Measurements from ENCODE around the gene SLC9A7. TPM values are rescaled to one million over a fixed set of nuclear protein-coding genes. Genes with fewer than 3 reads are reported as not detected.
A peak's percentile ranks its signal among the peaks of the same experiment; 100 is the strongest.

Gene SLC9A7
- total and polyA plus RNA-seq, 2 experiments from 2014 or later: 2.5 to 15.4 TPM

- Mint-ChIP-seq H3K4me1 (peaks cover 32% of the 10 kb centered on the region), H3K27me3 (ENCODE audit: insufficient read depth, low read depth, poor library complexity) (peaks cover 11% of the 10 kb centered on the region), H3K9me3 (no peaks in the 10 kb centered on the region; the same call in 2 of the 3 replicates), H3K4me3 (peak overlapping the region; percentile 75; the same call in 2 of the 3 replicates), H3K27ac (no peak overlapping the region), H3K36me3 (ENCODE audit: low read depth) (peaks cover 14% of the 10 kb centered on the region)
- 0 out of 2 replicates have a peak, but pooled peaks have one; percentile 25 for TF ChIP-seq CREB1 (CRISPR knock-in tag; IDR thresholded peaks at IDR 0.05; ENCODE audit: low read depth)
- 0 out of 4 replicates have a peak, but pooled peaks of 1 of the 2 experiments have one; percentile 11 for TF ChIP-seq CTCF (conservative IDR thresholded peaks at IDR 0.05; ENCODE audit: low read depth in 2 of 2)
- no peak for TF ChIP-seq JUNB (IDR thresholded peaks at IDR 0.05; ENCODE audit: unreplicated experiment)
- H3K4me2 ChIP-seq: peak overlapping the region; percentile 86
- ATAC-seq: peak; percentile 50
- peak overlapping the region; percentile 73 for H3K4me3 ChIP-seq
- no peak overlapping the region for H3K27ac ChIP-seq (ENCODE audit: low read depth)
- peaks cover 18% of the 10 kb centered on the region; the same call in 1 of the 2 replicates for H3K27me3 ChIP-seq (ENCODE audit: insufficient read depth)
- DNase-seq (ENCODE audit: low spot score): peak; percentile 77
- H3K9me2 ChIP-seq (ENCODE audit: insufficient read depth): no peaks in the 10 kb centered on the region
- no peaks in the 10 kb centered on the region for H4K20me1 ChIP-seq (replicated peaks; ENCODE audit: insufficient read depth)
- H2AFZ ChIP-seq: no peak overlapping the region
- H3K79me2 ChIP-seq (replicated peaks; ENCODE audit: insufficient read depth): peaks cover 39% of the 10 kb centered on the region
- H3K36me3 ChIP-seq (ENCODE audit: insufficient read depth): no peaks in the 10 kb centered on the region
- no peaks in the 10 kb centered on the region for H3F3A ChIP-seq (replicated peaks; ENCODE audit: low read depth)
- H3K4me1 ChIP-seq (ENCODE audit: insufficient read depth): peaks cover 10% of the 10 kb centered on the region; the same call in 1 of the 2 replicates
Observed at GRCh38 chrX:46573892-46574773, 184.8 kb downstream of the SLC9A7 start.

GRCh38 chrX:46573331-46573891 lies 185.5 kb downstream of the SLC9A7 start, which contains the start of gene CHST7:
TSS of gene CHST7 (plus strand) at chrX:46573765. CDS start at chrX:46573932, 167 bp downstream.
- Mint-ChIP-seq H3K4me3 (peak within 1 kb of the TSS; percentile 75), H3K36me3 (ENCODE audit: low read depth) (peaks cover 11% of the 10 kb centered on the region)

More at GRCh38 chrX:46573331-46573891, 185.5 kb downstream of the SLC9A7 start, which contains the start of gene CHST7:
- peak within 1 kb of the TSS; percentile 73 for H3K4me3 ChIP-seq
- TF ChIP-seq CTCF (conservative IDR thresholded peaks at IDR 0.05; ENCODE audit: low read depth in 2 of 2): peak; percentile 27 to 66
- no peak for TF ChIP-seq ZNF114 (CRISPR knock-in tag; IDR thresholded peaks at IDR 0.05)
- H3K9me2 ChIP-seq (ENCODE audit: insufficient read depth): no peaks in the 10 kb centered on the region
- Mint-ChIP-seq H3K9me3 (no peaks in the 10 kb centered on the region; the same call in 2 of the 3 replicates), H3K27ac (no peak within 1 kb of the TSS), H3K27me3 (ENCODE audit: insufficient read depth, low read depth, poor library complexity) (peaks cover 11% of the 10 kb centered on the region), H3K4me1 (peaks cover 32% of the 10 kb centered on the region)
- ATAC-seq: peak; percentile 78
- no peaks in the 10 kb centered on the region for H3K36me3 ChIP-seq (ENCODE audit: insufficient read depth)
- H3K4me1 ChIP-seq (ENCODE audit: insufficient read depth): peaks cover 10% of the 10 kb centered on the region; the same call in 1 of the 2 replicates
- peaks cover 18% of the 10 kb centered on the region; the same call in 1 of the 2 replicates for H3K27me3 ChIP-seq (ENCODE audit: insufficient read depth)
- 0 out of 2 replicates have a peak within 1 kb of the TSS, but pooled peaks have one; percentile 3 for H2AFZ ChIP-seq
- H3K79me2 ChIP-seq (replicated peaks; ENCODE audit: insufficient read depth): peaks cover 33% of the 10 kb centered on the region
- no peaks in the 10 kb centered on the region for H4K20me1 ChIP-seq (replicated peaks; ENCODE audit: insufficient read depth)
- peak; percentile 76 for DNase-seq (ENCODE audit: low spot score)
- H3K27ac ChIP-seq (ENCODE audit: low read depth): no peak within 1 kb of the TSS
- no peaks in the 10 kb centered on the region for H3F3A ChIP-seq (replicated peaks; ENCODE audit: low read depth)
- peak within 1 kb of the TSS; percentile 86 for H3K4me2 ChIP-seq

Measured in GM23338 (cell line).